Measurements from ENCODE around the gene CDR2L.
A peak's percentile ranks its signal among the peaks of the same experiment; 100 is the strongest.

Gene CDR2L

DNA sequence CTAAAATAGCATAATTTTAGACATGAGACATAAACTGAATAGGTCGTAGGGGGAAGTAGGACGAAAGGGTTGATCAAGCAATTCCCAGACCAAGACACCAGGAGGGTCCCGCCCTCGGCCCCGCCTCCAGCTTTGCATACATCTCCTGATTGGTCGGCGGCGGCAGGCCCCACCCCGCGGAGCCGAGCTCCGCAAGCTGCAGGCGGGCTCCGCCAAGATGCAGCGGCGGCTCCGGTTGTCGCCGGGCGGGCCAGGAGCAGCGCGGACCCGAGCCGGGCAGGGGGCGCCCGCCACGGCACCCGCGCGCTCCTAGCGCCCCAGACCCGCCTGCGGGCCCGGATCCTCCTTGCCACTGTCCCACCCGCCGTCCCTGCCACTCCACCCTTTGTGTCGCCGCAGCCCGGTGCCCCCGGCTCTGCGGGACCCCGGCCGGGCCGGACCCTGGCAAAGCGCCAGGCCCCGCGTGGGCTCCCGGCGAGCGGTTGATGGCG lies at the start of gene CDR2L:
Gene CDR2L (plus strand): TSS at position 215 of the 491 bp plus-strand sequence. CDS start 412 bp downstream, outside the sequence.
- peak; percentile 77 to 89 for DNase-seq

DNA sequence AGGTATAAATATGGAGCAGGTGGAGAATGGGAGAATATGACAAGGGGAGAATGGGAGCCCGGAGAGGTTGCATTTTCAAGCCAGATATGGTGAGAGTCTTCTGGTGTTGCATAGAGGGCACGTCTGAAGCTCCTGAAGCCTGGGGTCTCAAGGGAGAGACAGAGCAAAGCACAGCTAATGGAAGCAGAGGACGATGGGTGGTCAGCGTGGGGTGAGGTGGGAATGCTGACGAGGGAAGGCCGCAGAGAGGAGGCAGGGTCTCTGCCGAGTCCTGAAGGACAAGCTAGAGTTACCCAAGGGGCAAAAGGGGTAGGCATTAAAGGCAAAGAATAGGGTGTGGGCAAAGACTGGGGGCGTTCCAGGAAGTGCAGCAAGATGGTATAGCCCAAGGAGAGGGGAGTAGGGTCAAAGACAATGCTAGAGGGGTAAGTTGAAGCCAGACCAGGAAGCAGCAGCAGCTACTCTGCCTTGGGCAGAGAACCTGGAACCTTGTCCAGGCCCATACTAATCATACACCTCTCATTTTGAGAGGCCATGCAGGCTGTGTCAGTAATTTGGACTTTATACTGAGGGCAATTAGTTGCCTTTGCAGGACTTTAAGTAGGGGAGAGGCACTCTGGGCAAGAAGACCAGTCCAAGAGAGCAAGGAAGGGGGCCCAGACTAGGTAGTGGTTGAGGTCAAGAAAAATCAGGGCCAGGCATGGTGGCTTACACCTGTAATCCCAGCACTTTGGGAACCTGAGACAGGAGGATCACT lies 49.1 kb upstream of the CDR2L start:
- no peak for DNase-seq

DNA sequence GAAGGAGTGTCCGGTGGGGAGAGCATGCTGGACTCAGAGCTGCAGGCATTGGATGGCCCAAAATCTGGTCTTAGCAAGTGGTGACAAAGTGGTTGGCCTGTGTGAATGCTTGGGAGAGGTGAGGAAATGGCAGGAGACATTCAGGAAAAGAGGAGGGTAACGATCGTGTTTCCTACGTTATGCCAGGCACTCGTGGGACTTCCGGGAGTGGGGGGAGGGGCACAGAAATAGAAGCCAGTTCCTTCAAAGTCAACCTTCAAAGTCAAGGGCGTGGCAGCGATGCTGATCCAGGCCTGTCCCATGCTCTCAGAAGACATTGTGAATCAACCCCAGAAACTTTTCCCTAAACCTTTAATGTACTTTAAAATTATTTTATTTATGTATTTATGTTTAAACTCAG lies 47.9 kb upstream of the CDR2L start:
- no peak for DNase-seq

DNA sequence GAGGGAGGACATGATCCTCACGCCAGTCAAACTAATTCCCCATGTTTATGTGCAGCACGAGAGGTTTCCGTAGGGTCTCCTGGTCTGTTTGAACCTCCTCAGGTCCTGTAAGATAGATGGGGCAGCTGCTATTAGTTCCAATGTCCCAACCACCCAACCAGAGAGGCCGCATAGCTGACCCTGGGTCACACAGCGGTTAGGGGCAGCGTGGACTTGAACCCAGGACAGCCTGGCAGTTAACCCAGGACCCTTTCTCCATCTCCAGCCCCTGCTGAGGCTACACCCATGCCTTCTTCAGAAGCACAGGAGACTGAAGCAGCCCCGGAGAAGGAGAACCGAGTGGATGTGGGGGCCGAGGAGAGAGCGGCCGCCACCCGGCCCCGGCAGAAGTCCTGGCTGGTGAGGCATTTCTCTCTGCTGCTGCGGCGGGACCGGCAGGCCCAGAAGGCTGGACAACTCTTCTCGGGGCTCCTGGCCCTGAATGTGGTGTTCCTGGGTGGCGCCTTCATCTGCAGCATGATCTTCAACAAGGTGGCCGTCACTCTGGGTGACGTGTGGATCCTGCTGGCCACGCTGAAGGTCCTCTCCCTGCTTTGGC lies 46.2 kb upstream of the CDR2L start:
- DNase-seq: no peak

DNA sequence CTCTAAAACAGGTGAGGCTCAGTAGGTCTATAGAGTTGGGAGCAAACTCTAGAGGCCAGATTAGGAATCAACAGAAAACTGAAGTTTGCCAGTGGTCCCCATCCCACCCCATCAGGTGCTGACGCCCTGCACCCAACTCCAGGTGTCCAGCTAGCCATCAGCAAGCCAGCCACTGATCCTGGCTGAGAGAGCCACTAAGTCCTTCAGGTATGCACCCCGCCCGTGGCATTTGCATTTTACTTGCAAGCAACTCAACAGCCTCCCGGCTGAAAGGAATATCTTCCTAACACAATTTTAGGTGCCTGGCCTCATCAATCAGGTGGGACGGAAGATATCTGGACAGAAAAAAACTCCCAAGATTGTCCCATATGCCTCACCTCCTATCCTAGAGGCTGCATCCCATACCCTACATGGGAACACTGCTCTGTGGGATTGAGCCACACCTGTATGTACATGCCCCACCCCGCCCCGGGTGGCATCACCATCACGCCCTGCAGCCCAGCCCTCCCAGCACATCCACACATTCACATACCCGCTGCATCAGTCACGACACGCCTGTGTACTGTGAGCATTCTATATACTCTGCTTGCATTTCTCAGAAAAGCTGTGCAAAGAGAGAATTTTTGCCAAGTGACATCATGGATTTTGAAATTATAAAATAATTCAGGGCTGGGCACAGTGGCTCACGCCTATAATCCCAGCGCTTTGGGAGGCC lies 43.5 kb upstream of the CDR2L start:
- no peak for DNase-seq

DNA sequence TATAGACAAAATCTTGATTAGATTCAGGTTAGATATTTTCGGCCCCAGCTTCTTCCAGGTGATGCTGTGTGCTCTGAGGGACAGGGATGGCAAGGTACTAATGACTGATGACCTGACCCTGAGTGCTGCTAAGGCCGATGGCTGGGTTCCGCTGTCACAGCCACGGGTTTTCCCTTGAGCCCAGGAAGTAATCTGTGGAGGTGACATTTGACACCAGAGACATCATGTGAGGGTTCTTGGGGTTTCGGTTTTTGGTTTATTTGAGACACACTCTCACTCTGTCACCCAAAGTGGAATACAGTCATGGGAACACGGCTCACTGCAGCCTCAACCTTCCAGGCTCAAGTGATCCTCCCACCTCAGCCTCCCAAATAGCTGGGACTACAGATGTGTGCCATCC lies 41.9 kb upstream of the CDR2L start:
- no peak for DNase-seq

DNA sequence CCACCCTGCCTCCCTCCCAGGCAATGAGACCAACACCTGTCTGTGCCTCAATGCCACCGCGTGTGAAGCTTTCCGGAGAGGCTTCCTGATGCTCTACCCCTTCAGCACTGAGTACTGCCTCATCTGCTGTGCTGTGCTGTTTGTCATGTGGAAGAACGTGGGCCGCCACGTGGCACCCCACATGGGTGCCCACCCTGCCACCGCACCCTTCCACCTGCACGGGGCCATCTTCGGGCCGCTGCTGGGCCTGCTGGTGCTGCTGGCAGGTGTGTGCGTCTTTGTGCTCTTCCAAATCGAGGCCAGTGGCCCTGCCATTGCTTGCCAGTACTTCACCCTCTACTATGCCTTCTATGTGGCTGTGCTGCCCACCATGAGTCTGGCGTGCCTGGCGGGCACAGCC lies 40.8 kb upstream of the CDR2L start:
- DNase-seq: no peak

DNA sequence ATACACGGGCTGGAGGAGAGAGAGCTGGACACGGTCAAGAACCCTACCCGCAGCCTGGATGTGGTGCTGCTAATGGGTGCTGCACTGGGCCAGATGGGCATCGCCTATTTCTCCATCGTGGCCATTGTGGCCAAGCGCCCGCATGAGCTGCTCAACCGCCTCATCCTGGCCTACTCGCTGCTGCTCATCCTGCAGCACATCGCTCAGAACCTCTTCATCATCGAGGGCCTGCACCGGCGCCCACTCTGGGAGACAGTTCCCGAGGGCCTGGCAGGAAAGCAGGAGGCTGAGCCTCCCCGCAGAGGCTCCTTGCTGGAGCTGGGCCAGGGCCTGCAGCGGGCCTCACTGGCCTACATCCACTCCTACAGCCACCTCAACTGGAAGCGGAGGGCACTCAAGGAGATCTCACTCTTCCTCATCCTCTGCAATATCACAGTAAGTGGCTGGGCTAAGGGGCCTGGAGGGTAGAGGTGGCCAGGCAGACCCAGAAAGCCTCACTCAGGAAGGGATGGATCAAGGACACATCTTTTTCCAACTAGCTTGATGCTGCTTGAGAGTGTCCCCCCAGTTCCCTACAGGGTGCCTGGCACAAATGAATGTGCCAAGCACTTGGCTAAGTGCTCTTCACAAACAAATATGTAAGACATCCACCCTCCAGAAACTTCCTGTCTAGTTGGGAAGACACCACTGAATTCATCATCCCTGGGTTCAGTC lies 40.2 kb upstream of the CDR2L start:
- no peak for DNase-seq

DNA sequence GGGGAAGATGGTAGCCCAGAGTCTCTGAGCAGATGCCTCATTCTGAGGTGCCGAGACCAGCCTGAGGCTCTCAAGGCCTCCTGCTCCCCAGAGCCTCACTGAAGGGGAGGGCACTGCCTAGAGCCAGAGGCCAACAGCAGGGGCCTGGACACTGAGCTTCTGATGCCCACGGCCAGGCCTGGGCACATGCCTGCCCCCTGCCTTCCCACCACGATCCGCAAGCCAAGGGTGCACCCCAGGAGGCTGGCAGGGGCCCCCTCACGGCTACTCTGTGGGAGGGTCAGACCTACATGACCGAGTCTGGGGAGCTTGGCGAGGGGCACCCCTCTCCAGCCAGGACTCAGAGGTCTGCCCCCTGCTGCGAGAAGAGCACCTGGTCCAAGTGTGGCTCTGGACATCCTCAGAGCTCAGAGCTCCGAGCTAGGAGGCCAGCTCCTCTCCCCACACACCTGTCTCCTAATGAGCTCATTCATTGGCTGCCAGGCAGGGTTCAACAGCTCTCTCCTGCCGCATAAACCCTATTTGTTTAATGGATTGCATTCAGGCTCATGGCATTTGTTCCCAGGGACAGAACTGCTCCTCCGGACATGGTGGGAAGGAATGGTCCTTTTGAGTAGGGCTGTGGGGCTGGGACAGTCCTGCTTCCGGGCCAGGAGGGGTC lies 37.8 kb upstream of the CDR2L start:
- no peak for DNase-seq

DNA sequence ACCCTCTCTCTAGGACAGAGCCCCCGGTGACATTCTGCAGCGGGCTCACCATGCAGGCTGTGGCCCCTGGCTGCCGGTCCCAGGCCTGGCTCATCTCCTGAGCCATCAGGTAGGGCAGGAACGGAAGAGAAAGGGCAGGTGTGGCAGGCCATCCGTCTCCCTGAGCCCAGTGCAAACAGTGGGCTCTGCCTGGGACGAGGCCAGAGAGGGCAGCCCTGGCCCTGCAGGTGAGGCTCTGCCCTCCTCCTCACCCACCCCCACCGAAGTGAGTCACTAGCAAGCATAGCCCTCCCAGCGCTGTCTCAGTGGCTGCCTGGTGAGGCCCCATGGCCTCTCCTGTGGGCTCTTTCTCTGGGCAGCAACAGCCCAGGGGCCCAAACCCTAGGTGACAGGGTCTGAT lies 37.2 kb upstream of the CDR2L start:
- no peak for DNase-seq

DNA sequence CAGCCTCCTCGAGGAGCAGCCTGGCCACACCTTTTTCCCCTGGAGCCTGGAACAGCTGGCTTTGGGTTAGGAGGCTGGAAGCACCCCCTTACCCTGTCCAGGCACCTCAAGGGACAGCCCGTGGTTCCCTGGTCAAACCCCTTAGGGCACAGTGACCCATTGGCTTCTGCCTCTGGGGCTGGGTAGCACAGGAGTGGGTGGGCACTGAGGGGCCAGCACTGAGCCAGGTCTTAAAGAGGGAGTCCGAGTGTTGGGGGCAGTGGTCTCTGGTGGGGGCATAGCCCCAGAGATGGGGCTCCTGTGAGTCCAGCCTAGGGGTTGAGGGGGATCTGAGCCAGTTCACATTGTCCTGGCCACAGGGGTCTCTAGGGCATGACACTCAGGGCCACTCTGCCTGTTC lies 36.4 kb upstream of the CDR2L start:
- no peak for DNase-seq

DNA sequence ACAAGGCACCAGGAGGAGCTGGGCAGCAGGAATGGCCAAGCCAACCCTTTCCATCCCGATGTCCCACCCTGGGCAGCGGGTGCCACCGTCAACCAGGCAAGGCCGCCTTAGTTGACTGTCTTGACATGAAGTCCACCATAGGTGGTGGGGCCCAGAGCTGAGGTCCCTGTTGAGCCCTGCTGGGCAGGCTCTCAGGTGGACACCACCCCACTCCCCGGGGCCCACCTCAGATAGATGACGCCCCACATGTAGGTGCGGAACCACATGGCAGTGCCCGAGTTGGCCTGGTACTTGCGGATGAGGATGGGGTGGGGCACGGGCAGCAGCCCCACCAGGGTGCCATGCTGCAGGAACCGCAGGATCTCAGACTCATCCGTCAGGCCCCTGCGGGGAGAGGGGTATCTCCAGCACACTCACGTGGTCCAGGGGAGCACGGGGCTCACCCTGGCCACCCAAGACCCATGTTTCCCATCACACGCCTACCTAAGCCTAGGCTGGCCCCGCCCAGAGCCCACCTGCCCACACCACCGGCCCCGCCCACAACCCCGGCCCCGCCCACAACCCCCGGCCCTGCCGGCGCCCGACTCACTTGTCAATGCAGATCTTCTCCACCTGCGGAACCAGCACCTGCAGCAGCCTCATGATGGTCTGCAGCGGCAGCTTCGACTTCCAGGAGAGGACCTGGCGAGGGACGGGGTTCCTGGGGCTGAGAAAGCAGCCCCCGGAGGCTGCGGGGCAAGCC lies 35.6 kb upstream of the CDR2L start:
- DNase-seq: no peak

DNA sequence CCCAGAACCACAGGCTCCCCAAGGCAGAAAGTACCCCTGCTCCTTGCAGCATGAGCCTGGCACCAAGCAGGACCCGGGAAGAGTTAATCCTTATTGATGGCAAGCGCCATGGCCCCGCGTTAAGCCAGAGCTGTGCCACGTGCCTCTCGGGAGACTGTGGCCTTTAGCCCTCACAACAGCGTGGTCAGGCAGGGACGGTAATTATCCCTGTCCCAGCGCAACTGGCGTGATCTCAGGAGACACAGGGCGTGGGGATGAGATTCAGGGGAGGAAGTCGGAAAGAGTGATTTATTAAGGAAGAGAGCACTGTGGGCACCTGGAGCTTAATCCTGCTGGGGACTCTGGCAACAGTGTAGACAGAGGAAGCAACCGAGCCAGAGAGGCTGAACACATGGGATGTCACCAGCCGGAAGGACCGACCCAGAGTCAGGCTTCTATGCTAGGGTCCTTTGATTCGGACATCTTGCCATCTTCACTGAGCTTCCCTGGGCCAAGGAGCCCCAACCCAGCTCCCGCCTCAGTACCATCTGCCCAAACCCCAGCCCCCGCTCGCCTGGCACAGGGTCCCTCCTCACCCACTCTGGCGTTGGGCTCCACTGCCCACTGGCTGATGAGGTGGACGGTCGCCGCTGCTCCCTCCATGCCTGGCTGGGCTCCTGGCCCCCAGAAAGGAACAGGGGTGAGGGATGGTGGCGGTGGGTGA lies 34.9 kb upstream of the CDR2L start:
- DNase-seq: no peak

DNA sequence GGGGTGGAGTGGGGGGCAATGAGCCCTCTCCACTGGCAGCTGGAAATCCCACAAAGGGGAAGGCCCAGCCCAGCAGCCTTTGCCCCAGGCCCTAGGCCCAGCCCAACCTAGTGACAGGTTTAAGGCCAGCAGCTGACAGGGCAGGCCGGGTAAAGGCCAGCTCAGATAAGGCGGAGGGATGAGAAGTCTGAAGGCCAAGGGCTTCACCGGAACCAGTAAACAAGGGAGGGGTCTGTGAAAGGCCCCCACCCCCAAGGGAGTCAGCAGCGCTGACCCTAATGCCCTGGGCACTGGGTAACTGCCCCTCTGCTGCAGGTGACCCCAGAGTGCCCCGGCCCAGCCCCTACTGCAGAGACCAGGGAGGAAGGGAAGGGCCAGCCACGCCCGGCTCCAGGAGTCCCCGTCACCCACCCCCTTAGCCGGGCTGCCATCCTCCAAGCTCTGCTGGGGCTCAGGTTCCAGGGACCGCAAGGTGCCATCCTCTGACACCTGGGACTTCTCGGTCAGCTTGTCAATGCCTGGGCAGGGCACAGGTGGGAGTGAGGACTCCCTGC lies 34.2 kb upstream of the CDR2L start:
- no peak for DNase-seq

DNA sequence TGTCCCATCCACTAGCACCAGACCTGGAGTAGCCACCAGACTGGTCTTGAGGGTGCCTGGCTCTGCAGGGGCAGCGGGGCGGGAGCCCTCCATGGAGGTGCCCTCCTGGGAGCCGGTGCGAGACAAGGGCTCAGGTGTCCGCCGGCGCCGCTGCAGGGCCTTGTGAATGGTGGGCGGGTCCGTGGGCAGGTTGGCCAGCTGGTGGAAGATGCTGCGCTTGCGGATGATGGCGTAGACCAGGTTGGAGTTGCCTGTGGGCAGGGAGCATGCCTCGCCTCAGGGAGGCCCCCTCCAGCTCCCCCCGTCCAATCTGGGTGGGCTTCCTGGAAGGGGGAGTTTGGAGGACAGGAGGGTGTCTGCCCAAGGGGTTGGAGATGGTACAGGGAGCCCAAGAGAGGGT lies 33.3 kb upstream of the CDR2L start:
- DNase-seq: no peak

DNA sequence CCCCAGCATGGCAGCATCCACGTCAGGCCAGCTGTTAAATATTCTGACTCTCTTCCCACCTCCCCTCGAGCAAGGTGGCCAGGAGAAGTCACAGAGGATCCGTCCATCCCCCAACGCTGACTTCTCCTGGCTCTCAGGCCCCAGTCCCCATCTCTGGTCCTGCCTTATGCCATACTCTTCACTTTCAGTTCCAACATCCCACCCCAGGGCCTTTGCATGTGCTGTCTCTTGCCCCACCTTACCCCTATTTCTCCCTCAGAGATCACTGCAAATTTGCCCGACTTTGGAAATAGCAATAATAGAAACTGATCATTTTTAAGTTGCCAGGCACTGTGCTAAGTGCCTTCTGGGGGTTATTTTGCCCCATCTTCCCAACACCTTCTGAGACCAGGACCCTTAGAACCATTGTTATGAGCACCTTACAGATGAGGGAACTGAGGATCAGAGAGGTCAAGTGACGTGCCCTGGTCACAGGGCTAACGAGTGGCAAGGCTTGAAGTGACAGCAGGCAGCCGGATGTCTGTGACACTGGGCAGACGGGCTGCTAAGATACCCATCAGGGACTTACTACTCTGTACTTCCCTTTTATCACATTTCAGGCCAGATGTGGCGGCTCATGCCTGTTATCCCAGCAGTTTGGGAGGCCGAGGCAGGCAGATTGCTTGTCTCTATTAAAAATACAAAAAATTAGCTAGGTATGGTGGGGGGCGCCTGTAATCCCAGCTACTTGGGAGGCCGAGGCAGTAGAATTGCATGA lies 32.6 kb upstream of the CDR2L start:
- peak in 1 of 2 donors; percentile 27 for DNase-seq

DNA sequence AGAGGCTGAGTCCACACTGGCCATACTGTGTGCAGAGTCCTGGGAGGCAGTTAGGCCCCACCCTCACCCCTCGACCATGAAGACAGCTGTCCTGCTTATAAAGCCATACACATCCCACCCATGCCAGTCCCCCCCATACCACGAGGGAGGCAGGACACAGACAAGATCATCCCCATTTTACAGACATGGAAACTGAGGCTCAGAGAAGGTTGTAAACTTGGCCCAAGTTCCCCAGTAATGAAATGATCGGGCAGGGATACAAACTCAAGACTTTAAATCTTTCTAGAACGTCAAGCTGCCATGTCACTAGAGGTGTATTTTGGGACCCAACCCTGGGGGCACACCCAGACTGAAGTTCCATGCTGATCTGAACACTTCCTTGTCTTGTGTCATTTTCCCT lies 31.3 kb upstream of the CDR2L start:
- DNase-seq: no peak

DNA sequence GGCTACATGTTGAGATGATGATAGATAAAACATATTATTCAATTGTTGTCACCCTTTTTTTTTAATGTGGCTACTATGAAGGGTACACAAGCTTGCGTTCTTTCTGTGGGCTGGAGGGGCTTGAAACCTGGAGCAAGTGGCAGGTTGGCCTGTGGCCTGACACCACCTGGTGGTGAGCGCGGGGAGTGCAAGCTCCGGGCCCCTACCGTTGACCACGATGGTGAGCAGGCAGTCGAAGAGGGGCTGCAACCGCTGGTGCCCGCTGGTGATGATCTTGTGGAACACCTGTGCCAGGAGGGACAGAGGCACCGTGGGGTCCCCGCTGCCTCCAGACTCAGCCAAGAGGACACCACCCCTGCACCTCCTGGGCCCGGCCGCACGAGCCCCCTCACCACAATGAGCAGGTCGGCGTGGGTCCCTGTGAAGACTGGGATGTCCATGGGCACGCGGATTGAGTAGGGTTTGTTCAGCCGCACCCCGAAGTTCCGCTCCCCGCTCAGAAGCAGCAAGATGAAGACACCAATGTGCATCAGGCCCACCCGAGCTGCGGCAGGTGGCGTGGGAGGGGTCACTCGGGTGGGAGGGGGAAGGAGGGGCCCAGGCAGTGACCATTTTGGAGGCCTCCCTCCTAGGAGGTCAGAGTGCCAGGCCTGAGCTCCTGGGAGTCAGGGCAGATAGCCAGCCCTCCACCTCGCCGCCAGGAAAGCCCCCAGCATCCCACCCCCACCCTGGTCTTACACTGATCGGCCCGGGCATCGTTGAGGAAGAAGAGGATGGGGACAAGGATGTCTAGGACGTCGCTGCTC lies 29.3 kb upstream of the CDR2L start:
- DNase-seq: peak; percentile 23 to 55

DNA sequence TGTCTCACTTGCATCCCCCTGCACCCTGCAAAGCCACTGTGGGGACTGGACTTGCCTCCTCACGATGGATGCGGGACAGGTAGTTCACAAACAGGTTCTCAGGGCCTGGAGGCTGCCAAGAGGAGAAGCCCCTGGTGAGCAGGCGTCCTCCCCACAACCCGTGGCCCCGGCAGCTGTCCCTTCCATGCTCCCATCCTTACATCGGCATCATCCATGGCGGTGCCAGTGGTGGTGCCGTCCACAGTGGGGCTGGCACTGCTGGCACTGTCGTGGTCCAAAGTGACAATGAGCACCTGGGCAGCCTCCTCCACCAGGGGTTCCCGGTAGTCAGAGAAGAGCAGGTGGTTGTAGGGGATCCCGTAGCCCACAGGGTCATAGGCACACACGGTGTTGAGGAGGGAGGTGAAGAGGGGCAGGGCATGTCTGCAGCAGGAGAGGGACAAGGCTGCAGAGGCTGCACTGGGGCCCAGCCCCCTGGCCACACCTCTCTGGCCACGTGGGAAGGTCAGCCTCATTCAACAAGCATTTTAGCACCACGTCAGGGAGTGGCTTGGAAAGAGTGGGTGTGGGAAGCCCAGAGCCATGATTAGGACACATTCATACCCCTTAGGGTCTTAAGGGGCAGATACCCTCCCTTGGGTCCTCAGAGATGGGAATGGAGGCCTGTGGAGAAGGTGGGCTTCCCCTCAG lies 27.5 kb upstream of the CDR2L start:
- DNase-seq: no peak

All from bone marrow (tissue), 2 donors.